RWPE1 (cell line): ENCODE data around the gene EXOG.

ENCODE experiments used
- CTCF ChIA-PET: fragments of 350-600 bp; sonication (Branson Sonifier 250); formaldehyde crosslinking; extraction: SDS; loops from one replicate; lab custom pipeline; 2021; lab: Yijun Ruan, JAX
- POLR2A ChIA-PET: fragments of 400-600 bp; formaldehyde crosslinking; extraction: SDS; loops from one replicate; lab custom pipeline; 2020; ENCODE audit warnings: antibody characterized with exemption; ENCODE audit not compliant: low non-redundant PET; lab: Yijun Ruan, JAX
- DNase-seq: peaks from one replicate; pipeline ENCODE4 v3.0.0; 2012; ENCODE audit warnings: low spot score
- H3K27ac ChIP-seq: fragments of 450-650 bp; 2 replicates; pipeline ENCODE4 v1.5.1; 2017
- TF ChIP-seq, protein P1 (sequence below): fragments of 450-650 bp; conservative IDR thresholded peaks from 2 replicates; pipeline ENCODE4 v1.5.1; 2017; ENCODE audit warnings: low read depth, mild to moderate bottlenecking

Gene EXOG

DNA sequence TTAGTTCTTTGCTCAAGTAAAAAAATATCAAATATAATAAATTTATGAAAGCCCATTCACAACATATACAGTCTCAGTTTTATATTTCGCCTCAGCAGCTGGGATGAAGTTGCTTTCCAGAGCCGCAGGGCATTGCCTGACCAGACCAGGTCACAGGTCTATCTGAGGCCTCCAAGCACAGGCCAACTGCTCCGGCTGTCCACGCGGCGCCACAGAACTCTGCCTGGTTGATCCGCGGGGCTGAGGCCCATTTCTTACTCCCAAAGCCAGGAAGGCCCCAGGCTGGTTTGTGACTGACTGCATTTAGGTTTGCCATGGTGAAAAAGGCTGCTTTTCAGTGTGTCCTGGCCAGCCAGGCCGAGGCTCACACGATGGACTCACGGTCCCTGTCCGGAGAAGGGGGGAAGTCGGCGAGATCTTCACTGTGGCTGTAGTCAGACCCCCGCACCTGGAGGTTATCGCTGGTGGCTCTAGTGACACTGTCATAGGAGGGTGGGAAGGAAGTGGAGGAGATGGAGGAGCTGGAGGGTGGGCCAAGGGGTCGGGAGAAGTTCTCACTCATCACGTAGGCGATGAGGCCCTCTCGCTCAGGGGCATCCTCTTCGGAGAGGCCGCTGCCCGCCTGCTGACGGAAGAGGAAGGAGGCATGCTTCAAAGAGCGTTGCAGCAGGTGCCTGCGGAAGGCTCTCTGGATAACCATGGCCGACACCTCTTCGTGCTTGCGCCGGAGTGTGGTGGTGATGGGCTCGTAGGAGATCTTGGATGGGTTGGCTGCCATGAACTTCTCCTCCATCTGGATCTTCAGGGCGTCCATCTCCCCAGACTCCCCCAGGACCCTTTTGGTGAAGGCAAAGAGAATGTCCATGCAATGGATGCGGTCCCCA lies 54.1 kb downstream of the EXOG start:
- DNase-seq, result no peak
- H3K27ac ChIP-seq, result no peak overlapping the region
- ChIA-PET POLR2A (no interaction called here), CTCF (no interaction called here)
- TF ChIP-seq, protein P1, sequence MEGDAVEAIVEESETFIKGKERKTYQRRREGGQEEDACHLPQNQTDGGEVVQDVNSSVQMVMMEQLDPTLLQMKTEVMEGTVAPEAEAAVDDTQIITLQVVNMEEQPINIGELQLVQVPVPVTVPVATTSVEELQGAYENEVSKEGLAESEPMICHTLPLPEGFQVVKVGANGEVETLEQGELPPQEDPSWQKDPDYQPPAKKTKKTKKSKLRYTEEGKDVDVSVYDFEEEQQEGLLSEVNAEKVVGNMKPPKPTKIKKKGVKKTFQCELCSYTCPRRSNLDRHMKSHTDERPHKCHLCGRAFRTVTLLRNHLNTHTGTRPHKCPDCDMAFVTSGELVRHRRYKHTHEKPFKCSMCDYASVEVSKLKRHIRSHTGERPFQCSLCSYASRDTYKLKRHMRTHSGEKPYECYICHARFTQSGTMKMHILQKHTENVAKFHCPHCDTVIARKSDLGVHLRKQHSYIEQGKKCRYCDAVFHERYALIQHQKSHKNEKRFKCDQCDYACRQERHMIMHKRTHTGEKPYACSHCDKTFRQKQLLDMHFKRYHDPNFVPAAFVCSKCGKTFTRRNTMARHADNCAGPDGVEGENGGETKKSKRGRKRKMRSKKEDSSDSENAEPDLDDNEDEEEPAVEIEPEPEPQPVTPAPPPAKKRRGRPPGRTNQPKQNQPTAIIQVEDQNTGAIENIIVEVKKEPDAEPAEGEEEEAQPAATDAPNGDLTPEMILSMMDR, result no peak

DNA sequence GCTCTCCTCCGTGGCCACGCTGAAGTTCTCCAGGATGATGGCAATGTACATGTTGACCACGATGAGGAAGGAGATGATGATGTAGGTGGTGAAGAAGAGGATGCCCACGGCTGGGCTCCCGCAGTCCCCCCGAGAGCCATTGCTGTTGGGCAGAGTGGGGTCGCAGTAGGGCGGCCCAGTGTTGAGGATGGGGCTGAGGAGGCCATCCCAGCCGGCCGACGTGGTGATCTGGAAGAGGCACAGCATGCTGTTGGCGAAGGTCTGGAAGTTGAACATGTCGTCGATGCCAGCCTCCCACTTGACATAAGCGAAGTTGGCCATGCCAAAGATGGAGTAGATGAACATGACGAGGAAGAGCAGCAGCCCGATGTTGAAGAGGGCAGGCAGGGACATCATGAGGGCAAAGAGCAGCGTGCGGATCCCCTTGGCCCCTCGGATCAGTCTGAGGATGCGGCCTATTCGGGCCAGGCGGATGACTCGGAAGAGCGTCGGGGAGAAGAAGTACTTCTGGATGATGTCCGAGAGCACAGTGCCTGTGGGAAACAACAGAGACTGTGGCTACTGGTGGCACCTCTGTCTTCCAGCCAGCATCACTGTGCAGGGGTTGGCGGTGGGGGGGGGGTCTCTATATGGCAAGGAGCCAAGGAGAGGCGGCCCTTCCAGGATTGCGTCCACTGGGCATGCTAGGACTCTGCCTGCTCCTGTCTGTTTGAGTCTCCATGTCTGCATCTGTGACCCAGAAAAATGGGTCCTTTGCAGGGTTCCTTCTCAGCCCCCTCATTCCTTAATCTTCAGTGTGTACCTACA lies 55.1 kb downstream of the EXOG start:
- no peak overlapping the region for H3K27ac ChIP-seq
- ChIA-PET POLR2A (no interaction called here), CTCF (no interaction called here)
- DNase-seq, result no peak
- TF ChIP-seq, protein P1, result no peak

DNA sequence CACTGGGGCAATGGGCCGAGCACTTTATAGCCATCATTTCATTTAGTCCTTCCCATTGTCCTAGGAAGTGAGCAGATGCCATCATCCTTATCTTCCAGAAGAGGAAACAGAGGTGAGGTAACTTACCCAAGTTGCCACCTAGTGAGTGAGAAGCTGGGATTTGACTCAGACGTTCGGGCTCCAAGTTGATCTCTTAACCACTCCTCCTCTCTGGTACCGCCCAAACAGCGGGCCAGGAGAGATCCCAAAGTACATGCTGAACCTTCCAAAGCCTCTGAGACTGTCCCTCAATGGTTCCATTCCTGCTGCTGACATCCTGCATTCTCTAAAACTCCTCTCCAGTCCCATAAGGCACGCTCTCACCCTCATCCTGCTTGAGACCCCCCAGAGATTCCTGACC lies 56.2 kb downstream of the EXOG start:
- CTCF ChIA-PET, result no interaction called here
- no peak for DNase-seq
- POLR2A ChIA-PET, result no interaction called here
- TF ChIP-seq, protein P1, result no peak
- no peak overlapping the region for H3K27ac ChIP-seq

GRCh38 chr3:38553071-38553470 lies 56.9 kb downstream of the EXOG start:
- no peak for DNase-seq
- ChIA-PET CTCF (no interaction called here), POLR2A (no interaction called here)
- H3K27ac ChIP-seq, result no peak overlapping the region
- TF ChIP-seq, protein P1, result no peak

DNA sequence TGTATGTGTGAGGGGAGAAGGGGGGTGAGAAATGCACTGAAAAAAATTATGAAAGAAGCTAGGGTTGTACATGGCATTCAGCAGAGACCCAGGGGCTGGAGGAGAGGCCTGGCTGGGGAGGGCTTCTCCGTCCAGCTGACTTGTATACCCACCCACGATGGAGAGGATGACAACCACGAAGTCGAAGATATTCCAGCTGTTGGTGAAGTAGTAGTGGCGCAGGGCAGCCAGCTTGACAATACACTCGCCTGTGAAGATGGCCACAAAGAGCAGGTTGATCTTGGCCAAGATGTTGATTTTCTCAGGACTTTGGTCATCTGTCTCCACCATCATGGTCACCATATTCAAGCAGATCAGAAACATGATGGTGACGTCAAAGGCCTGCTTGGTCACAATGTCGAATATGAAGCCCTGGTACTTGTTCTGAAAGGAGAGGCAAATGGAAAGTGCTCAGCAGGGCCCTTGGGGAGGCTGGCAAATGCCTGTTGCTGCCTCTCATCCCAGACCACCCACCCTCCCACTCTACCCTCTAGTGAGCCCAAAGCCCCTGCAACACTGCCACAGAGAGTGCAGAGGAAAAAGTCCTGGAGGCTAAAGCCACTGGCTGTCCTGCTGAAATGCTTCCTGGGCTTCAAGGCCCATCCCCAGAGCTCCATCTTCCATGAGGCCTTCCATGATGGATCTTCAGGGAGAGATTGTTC lies 58.1 kb downstream of the EXOG start:
- ChIA-PET CTCF (no interaction called here), POLR2A (no interaction called here)
- TF ChIP-seq, protein P1, result no peak
- no peak for DNase-seq
- H3K27ac ChIP-seq, result no peak overlapping the region
